Cardiac muscle cell (in vitro differentiated cells and primary cell): ENCODE results near the gene SUGT1. TPM values are rescaled to one million over a fixed set of nuclear protein-coding genes. Genes with fewer than 3 reads are reported as not detected.
"Not testable (repeated sequence)": the region's sequence is repeated elsewhere in the genome, so short reads cannot be mapped to it uniquely, and the experiment has no call there.

Experiments used
- DNase-seq, 2 donors: peaks; one replicate each; pipeline versions ENCODE4 v3.0.0 to v3.0.0-alpha.2; 2010 to 2017; ENCODE audit warnings: low read depth in 1 of 2, low spot score in 1 of 2
- H3K27ac ChIP-seq: fragments of 200-600 bp; sonication (generic); 2 replicates; pipeline ENCODE4 v1.5.1; 2016
- H3K27me3 ChIP-seq: fragments of 200-600 bp; sonication (generic); 2 replicates; pipeline ENCODE4 v1.6.0; 2016; ENCODE audit warnings: control low read depth
- H3K36me3 ChIP-seq: fragments of 200-600 bp; sonication (generic); 2 replicates; pipeline ENCODE4 v1.5.1; 2016; ENCODE audit warnings: control low read depth
- H3K4me1 ChIP-seq: fragments of 200-600 bp; sonication (generic); 2 replicates; pipeline ENCODE4 v1.8.1; 2017; ENCODE audit warnings: low read depth, mild to moderate bottlenecking, mixed run types
- H3K4me3 ChIP-seq: fragments of 200-600 bp; sonication (generic); 2 replicates; pipeline ENCODE4 v1.5.1; 2016; ENCODE audit warnings: mild to moderate bottlenecking
- H3K9me3 ChIP-seq: fragments of 200-600 bp; sonication (generic); 2 replicates; pipeline ENCODE4 v1.5.1; 2017; ENCODE audit warnings: low read depth, mild to moderate bottlenecking, control low read depth
- polyA plus RNA-seq: library from polyadenylated mRNA; unstranded; fragments of >200 nt; fragmentation: Nextera tagmentation; extraction: Ambion mirVana; gene quantifications from 2 replicates; pipeline ENCODE4 v1.2.1, GENCODE V29; 2016
- total RNA-seq: library from RNA; depleted of rRNA; stranded (reverse); fragments of >200 nt; gene quantifications from 2 replicates; pipeline ENCODE4 v1.2.3, GENCODE V29; 2016
- TF ChIP-seq, protein P1 (sequence below): IDR thresholded peaks from 2 replicates; pipeline ENCODE4 v1.5.1; 2012; ENCODE audit warnings: low read depth, mild to moderate bottlenecking, low read length

The SUGT1 gene
- total RNA-seq: 24.1 and 32.9 TPM in 2 replicates
- 40.7 and 54.6 TPM in 2 replicates for polyA plus RNA-seq

- H3K27me3 ChIP-seq: no peaks in the 10 kb centered on the region
These were observed at the start of gene SUGT1 for GRCh38 chr13:52652196-52652979. TSS of gene SUGT1 (plus strand) at chr13:52652836. CDS start at chr13:52652921, 85 bp downstream.

DNA sequence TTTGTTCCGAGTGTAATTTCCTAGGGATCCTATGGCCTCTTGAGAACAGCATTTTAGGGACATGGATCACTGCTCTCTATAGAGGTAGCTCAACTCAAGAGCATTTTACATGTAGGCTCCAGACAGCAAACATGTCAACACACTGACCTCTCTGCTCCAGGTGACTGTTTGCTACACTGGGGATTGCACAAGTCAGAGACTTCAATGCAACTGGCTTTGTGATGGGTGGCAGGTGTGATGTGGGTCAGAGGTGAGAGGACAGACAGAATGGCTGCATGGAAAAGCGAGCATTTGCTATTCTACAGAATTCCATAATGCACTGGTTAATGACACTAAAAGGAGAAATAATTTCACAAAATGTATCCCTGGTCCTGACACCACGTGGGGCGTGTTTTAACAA, 49.3 kb upstream of the SUGT1 start:
- peaks cover 43% of the 10 kb centered on the region for H3K27me3 ChIP-seq
- not testable (repeated sequence) for H3K9me3 ChIP-seq, H3K27ac ChIP-seq, DNase-seq, H3K4me1 ChIP-seq, H3K36me3 ChIP-seq, H3K4me3 ChIP-seq

More at GRCh38 chr13:52652196-52652979, at the start of gene SUGT1:
- TF ChIP-seq, protein P1, sequence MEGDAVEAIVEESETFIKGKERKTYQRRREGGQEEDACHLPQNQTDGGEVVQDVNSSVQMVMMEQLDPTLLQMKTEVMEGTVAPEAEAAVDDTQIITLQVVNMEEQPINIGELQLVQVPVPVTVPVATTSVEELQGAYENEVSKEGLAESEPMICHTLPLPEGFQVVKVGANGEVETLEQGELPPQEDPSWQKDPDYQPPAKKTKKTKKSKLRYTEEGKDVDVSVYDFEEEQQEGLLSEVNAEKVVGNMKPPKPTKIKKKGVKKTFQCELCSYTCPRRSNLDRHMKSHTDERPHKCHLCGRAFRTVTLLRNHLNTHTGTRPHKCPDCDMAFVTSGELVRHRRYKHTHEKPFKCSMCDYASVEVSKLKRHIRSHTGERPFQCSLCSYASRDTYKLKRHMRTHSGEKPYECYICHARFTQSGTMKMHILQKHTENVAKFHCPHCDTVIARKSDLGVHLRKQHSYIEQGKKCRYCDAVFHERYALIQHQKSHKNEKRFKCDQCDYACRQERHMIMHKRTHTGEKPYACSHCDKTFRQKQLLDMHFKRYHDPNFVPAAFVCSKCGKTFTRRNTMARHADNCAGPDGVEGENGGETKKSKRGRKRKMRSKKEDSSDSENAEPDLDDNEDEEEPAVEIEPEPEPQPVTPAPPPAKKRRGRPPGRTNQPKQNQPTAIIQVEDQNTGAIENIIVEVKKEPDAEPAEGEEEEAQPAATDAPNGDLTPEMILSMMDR: peak; percentile 63
- Histone ChIP-seq H3K27ac (peak within 1 kb of the TSS; percentile 98), H3K36me3 (peaks cover 2% of the 10 kb centered on the region), H3K4me3 (peak within 1 kb of the TSS; percentile 71), H3K4me1 (peaks cover 17% of the 10 kb centered on the region), H3K9me3 (no peaks in the 10 kb centered on the region)
- DNase-seq: peak; percentile 98 to 99

DNA sequence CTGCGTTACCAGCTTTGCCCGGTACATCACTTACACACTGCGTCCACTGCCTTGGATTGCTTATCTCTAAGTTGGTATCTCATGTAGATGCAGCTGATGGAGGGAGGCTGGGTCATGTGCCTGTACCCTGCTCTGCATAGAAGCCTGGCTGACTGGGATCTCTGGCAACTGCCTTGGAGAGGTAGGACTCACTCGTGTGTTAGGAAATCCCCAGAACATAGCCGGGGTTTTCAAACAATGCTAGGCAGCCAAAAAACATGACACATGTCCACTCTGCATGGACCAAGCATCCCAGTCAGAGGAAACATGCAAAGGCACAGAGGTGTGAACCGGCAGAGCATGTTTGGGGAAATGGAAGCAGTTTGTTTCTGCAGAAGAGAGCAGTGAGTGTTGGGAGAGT, 46.5 kb upstream of the SUGT1 start:
- H3K27ac ChIP-seq, H3K4me3 ChIP-seq, DNase-seq, H3K36me3 ChIP-seq, H3K9me3 ChIP-seq: not testable (repeated sequence)
- peaks cover 14% of the 10 kb centered on the region for H3K4me1 ChIP-seq
- H3K27me3 ChIP-seq: peaks cover 18% of the 10 kb centered on the region

- peaks cover 14% of the 10 kb centered on the region for H3K4me1 ChIP-seq
- peak in 1 of 2 donors; percentile 52 for DNase-seq
- H3K27me3 ChIP-seq: peaks cover 21% of the 10 kb centered on the region
- H3K27ac ChIP-seq, H3K9me3 ChIP-seq, H3K4me3 ChIP-seq, H3K36me3 ChIP-seq: not testable (repeated sequence)
These were observed 45.8 kb upstream of the SUGT1 start for GRCh38 chr13:52606795-52607194.

GRCh38 chr13:52608184-52608583, 44.5 kb upstream of the SUGT1 start:
- not testable (repeated sequence) for H3K27ac ChIP-seq, H3K36me3 ChIP-seq, H3K9me3 ChIP-seq, H3K4me3 ChIP-seq
- DNase-seq: peak in 1 of 2 donors; percentile 7
- Histone ChIP-seq H3K27me3 (peaks cover 30% of the 10 kb centered on the region), H3K4me1 (peaks cover 14% of the 10 kb centered on the region)

- H3K9me3 ChIP-seq, H3K36me3 ChIP-seq, H3K4me3 ChIP-seq: not testable (repeated sequence)
- peaks cover 14% of the 10 kb centered on the region for H3K4me1 ChIP-seq
- TF ChIP-seq, protein P1: peak; percentile 41
- H3K27me3 ChIP-seq: peaks cover 37% of the 10 kb centered on the region
- DNase-seq: peak; percentile 66 to 86
- peak overlapping the region; percentile 83 for H3K27ac ChIP-seq
These were observed 43.5 kb upstream of the SUGT1 start for GRCh38 chr13:52609013-52609606.

DNA sequence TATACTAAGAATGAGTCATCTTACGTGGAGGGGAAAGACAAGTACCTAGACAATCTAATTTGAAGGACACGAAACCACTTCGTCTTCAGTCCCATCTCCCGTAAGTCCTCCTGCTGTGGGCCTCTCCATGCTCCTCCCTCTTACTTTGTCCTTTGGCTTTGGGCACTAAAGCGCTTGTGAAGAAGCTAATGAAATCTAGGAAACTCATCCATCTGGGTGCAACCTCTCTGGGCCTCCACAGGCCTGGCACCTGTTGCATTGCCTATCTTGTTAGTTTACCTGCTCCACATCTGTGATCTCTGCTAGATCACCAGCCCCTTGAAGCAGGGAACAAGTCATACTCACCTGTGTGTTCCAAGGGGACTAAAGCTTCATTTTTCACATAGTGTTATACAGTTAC, 42.5 kb upstream of the SUGT1 start:
- H3K4me3 ChIP-seq, H3K36me3 ChIP-seq, H3K9me3 ChIP-seq, DNase-seq: not testable (repeated sequence)
- H3K27me3 ChIP-seq: peaks cover 32% of the 10 kb centered on the region
- peak overlapping the region; percentile 83 for H3K27ac ChIP-seq
- H3K4me1 ChIP-seq: peaks cover 14% of the 10 kb centered on the region

DNA sequence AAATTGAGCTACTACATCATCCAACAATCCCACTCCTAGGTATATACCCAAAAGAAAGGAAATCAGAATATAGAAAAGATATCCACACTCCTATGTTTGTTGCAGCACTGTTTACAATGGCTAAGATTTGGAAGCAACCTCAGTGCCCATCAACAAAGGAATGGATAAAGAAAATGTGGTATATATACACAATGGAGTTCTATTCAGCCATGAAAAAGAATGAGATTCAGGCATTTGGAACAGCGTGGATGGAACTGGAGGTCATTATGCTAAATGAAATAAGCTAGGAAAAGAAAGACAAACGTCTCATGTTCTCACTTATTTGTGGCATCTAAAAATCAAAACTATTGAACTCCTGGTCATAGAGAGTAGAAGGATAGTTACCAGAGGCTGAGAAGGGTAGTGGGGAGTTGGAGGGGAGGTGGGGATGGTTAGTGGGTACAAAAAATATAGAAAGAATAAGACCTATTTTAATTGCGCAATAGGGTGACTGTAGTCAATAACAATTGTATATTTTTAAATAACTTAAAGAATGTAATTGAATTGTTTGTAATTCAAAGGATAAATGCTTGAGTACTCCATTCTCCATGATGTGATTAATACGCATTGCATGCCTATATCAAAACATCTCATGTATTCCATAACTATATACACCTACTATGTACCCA, 37.4 kb upstream of the SUGT1 start:
- DNase-seq: no peak
- Histone ChIP-seq H3K4me1 (peaks cover 10% of the 10 kb centered on the region), H3K27me3 (peaks cover 22% of the 10 kb centered on the region), H3K36me3 (no peaks in the 10 kb centered on the region), H3K4me3 (no peak overlapping the region), H3K27ac (no peak overlapping the region), H3K9me3 (no peaks in the 10 kb centered on the region)
- TF ChIP-seq, protein P1: no peak
